ENCODE measurements around the gene PDE1A. TPM values are rescaled to one million over a fixed set of nuclear protein-coding genes. Genes with fewer than 3 reads are reported as not detected.

PDE1A gene
- total RNA-seq, 2 donors from 2014 or later: 4.1 to 6.0 TPM

DNA sequence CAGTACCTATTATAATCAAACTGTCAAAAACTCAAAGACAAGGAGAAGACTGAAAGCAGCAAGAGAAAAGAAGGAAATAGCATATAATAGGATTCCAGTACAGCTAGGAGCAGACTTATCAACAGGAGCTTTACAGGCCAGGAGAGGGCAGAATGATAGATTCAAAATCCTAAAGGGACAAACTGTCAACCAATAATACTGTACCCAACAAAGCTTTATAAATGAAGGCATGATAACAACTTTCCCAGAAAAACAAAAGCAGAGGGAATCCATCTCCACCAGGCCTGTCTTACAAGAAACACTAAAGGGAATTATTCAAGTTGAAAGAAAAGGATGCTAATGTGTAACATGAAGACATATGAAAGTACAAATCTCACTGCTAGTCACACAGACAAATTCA is 42.0 kb downstream of the PDE1A start:
- no peak for DNase-seq (ENCODE audit: low spot score)
- no peaks in the 10 kb centered on the region for H3K27me3 ChIP-seq (replicated peaks; ENCODE audit: insufficient read depth)
- no peaks in the 10 kb centered on the region for H3K4me1 ChIP-seq (replicated peaks)
- TF ChIP-seq POLR2A (IDR thresholded peaks at IDR 0.05): no peak
- no peak for TF ChIP-seq POLR2AphosphoS5 (IDR thresholded peaks at IDR 0.05)
- TF ChIP-seq, protein P1, sequence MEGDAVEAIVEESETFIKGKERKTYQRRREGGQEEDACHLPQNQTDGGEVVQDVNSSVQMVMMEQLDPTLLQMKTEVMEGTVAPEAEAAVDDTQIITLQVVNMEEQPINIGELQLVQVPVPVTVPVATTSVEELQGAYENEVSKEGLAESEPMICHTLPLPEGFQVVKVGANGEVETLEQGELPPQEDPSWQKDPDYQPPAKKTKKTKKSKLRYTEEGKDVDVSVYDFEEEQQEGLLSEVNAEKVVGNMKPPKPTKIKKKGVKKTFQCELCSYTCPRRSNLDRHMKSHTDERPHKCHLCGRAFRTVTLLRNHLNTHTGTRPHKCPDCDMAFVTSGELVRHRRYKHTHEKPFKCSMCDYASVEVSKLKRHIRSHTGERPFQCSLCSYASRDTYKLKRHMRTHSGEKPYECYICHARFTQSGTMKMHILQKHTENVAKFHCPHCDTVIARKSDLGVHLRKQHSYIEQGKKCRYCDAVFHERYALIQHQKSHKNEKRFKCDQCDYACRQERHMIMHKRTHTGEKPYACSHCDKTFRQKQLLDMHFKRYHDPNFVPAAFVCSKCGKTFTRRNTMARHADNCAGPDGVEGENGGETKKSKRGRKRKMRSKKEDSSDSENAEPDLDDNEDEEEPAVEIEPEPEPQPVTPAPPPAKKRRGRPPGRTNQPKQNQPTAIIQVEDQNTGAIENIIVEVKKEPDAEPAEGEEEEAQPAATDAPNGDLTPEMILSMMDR (IDR thresholded peaks at IDR 0.05): no peak
- intact Hi-C loops (cut with DNase I): no loop called here
- H3K36me3 ChIP-seq: no peaks in the 10 kb centered on the region
- no peaks in the 10 kb centered on the region for H3K9me3 ChIP-seq
- H3K4me3 ChIP-seq: no peak overlapping the region
- H3K27ac ChIP-seq: no peak overlapping the region

GRCh38 chr2:182381225-182381624 is 45.6 kb downstream of the PDE1A start:
- no peaks in the 10 kb centered on the region for H3K4me1 ChIP-seq (replicated peaks)
- H3K9me3 ChIP-seq: no peaks in the 10 kb centered on the region
- no peak overlapping the region for H3K27ac ChIP-seq
- intact Hi-C loops (cut with DNase I): no loop called here
- TF ChIP-seq POLR2AphosphoS5 (IDR thresholded peaks at IDR 0.05) (no peak), POLR2A (IDR thresholded peaks at IDR 0.05) (no peak)
- TF ChIP-seq, protein P1 (IDR thresholded peaks at IDR 0.05): no peak
- DNase-seq (ENCODE audit: low spot score): no peak
- H3K4me3 ChIP-seq: no peak overlapping the region
- H3K27me3 ChIP-seq (replicated peaks; ENCODE audit: insufficient read depth): no peaks in the 10 kb centered on the region
- WGBS: 70% methylated on average over 8 of the region's 8 CpGs
- no peaks in the 10 kb centered on the region for H3K36me3 ChIP-seq

GRCh38 chr2:182379241-182379640 is 47.6 kb downstream of the PDE1A start:
- no peak for DNase-seq (ENCODE audit: low spot score)
- intact Hi-C loops (cut with DNase I): no loop called here
- Histone ChIP-seq H3K4me1 (replicated peaks) (no peaks in the 10 kb centered on the region), H3K4me3 (no peak overlapping the region), H3K36me3 (no peaks in the 10 kb centered on the region), H3K27ac (no peak overlapping the region), H3K27me3 (replicated peaks; ENCODE audit: insufficient read depth) (no peaks in the 10 kb centered on the region), H3K9me3 (no peaks in the 10 kb centered on the region)
- WGBS: 3% methylated on average over 1 of the region's 1 CpG
- TF ChIP-seq, protein P1 (IDR thresholded peaks at IDR 0.05): no peak
- TF ChIP-seq POLR2A (IDR thresholded peaks at IDR 0.05) (no peak), POLR2AphosphoS5 (IDR thresholded peaks at IDR 0.05) (no peak)

GRCh38 chr2:182378759-182379158 is 48.1 kb downstream of the PDE1A start:
- Histone ChIP-seq H3K27me3 (replicated peaks; ENCODE audit: insufficient read depth) (no peaks in the 10 kb centered on the region), H3K36me3 (no peaks in the 10 kb centered on the region), H3K4me3 (no peak overlapping the region), H3K4me1 (replicated peaks) (no peaks in the 10 kb centered on the region), H3K27ac (no peak overlapping the region), H3K9me3 (no peaks in the 10 kb centered on the region)
- WGBS: 34% methylated on average over 2 of the region's 2 CpGs
- DNase-seq (ENCODE audit: low spot score): no peak
- intact Hi-C loops (cut with DNase I): no loop called here
- TF ChIP-seq POLR2AphosphoS5 (IDR thresholded peaks at IDR 0.05) (no peak), POLR2A (IDR thresholded peaks at IDR 0.05) (no peak)
- TF ChIP-seq, protein P1 (IDR thresholded peaks at IDR 0.05): no peak

DNA sequence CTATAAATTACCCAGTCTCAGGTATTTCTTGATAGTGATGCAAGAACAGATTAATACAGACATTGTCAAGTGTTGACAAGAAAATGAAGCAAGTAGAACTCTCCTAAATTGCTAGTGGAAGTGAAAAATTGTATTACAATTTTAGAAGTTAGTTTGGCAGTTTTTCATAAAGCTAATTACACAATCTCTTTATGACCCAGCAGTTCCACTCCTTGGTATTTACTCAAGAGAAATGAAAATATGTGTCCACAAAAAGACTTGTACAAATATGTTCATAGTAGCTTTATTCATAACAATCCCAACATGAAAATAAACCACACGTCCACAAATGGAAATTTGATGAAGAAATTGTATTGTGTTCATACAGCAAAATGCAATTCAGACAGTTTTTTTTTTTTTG is 49.4 kb downstream of the PDE1A start:
- DNase-seq (ENCODE audit: low spot score): no peak
- TF ChIP-seq POLR2A (IDR thresholded peaks at IDR 0.05) (no peak), POLR2AphosphoS5 (IDR thresholded peaks at IDR 0.05) (no peak)
- TF ChIP-seq, protein P1 (IDR thresholded peaks at IDR 0.05): no peak
- Histone ChIP-seq H3K9me3 (no peaks in the 10 kb centered on the region), H3K27ac (no peak overlapping the region), H3K4me1 (replicated peaks) (no peaks in the 10 kb centered on the region), H3K4me3 (no peak overlapping the region), H3K27me3 (replicated peaks; ENCODE audit: insufficient read depth) (no peaks in the 10 kb centered on the region), H3K36me3 (no peaks in the 10 kb centered on the region)
- intact Hi-C loops (cut with DNase I): no loop called here
- 44% methylated on average over 1 of the region's 1 CpG for WGBS

Measured in prostate gland (tissue), 2 donors.